HepG2 (cell line): ENCODE data around the gene NDUFB7. TPM values are rescaled to one million over a fixed set of nuclear protein-coding genes. Genes with fewer than 3 reads are reported as not detected.
A peak's percentile ranks its signal among the peaks of the same experiment; 100 is the strongest.

Experiments
- ATAC-seq: fragments of 200-7000 bp; cut with Tn5 transposase; 3 replicates; pipeline ENCODE4 v1.9.1; 2020; ENCODE audit warnings: mild to moderate bottlenecking, moderate library complexity
- BruUV-seq: library from RNA; stranded (reverse); fragments of 400-500 nt; replicated peaks from 2 replicates; lab custom pipeline; 2021; lab: Mats Ljungman, UMichigan
- CTCF ChIA-PET: fragments of 300-600 bp; formaldehyde crosslinking; extraction: SDS; loops from one replicate; lab custom pipeline; 2021; ENCODE audit warnings: low total read pairs, inconsistent platforms, low intra/inter-chr PET ratio; lab: Yijun Ruan, JAX
- POLR2A ChIA-PET: fragments of 350-600 bp; sonication (Branson Sonifier 250); formaldehyde crosslinking; loops from one replicate; lab custom pipeline; 2020; ENCODE audit warnings: antibody characterized with exemption, inconsistent platforms; lab: Yijun Ruan, JAX
- DNase-seq: peaks from one replicate; pipeline ENCODE4 v3.0.0-alpha.2; 2015; ENCODE audit warnings: low spot score
- FAIRE-seq: peaks from 3 replicates; lab custom pipeline; 2011; peaks lifted over from hg19 to GRCh38; lab: Jason Lieb, UNC
- H2AFZ ChIP-seq: one replicate; pipeline ENCODE4 v1.6.1; 2011; ENCODE audit warnings: low read length, inconsistent platforms
- H3K27ac ChIP-seq: fragments of 300-600 bp; 3 replicates; pipeline ENCODE4 v1.8.0; 2011; ENCODE audit warnings: mixed run types, mild to moderate bottlenecking, mixed read lengths, low read length, inconsistent platforms; ENCODE audit not compliant: insufficient read depth; ENCODE audit errors: extremely low read length
- H3K27me3 ChIP-seq, 2 experiments: fragments of 200-600 bp in 1 of 2; 2 replicates in 1 of 2; 3 replicates in 1 of 2; pipeline versions ENCODE4 v1.6.0 to v1.8.0; 2011; ENCODE audit warnings: low read length in 2 of 2, mild to moderate bottlenecking in 2 of 2, moderate library complexity in 2 of 2, inconsistent platforms in 1 of 2; ENCODE audit not compliant: insufficient read depth in 2 of 2, control insufficient read depth in 1 of 2
- H3K36me3 ChIP-seq, 2 experiments: fragments of 200-600 bp in 1 of 2; replicated peaks in 1 of 2; 2 replicates in 1 of 2; 3 replicates in 1 of 2; pipeline versions ENCODE4 v1.5.1 to v1.8.0; 2011; ENCODE audit warnings: low read length in 2 of 2, inconsistent platforms in 1 of 2; ENCODE audit not compliant: insufficient read depth in 2 of 2, control insufficient read depth in 1 of 2
- H3K4me1 ChIP-seq: 2 replicates; pipeline ENCODE4 v1.5.1; 2012; ENCODE audit warnings: low read length, inconsistent platforms; ENCODE audit not compliant: insufficient read depth
- H3K4me2 ChIP-seq: 2 replicates; pipeline ENCODE4 v1.6.0; 2011; ENCODE audit warnings: low read depth, low read length, inconsistent platforms
- H3K4me3 ChIP-seq, 3 experiments: fragments of 200-600 bp in 1 of 3; sonication (generic), shearing (Covaris generic) in 1 of 3; replicated peaks in 1 of 3; 2 replicates each; pipeline ENCODE4 v1.5.1; 2011 to 2016; ENCODE audit warnings: low read length in 3 of 3, inconsistent platforms in 2 of 3, low read depth in 2 of 3, mild to moderate bottlenecking in 2 of 3, control low read depth in 1 of 3, mixed read lengths in 1 of 3; ENCODE audit not compliant: insufficient read depth in 1 of 3
- H3K79me2 ChIP-seq: one replicate; pipeline ENCODE4 v1.6.1; 2011; ENCODE audit warnings: low read length, inconsistent platforms; ENCODE audit not compliant: insufficient read depth
- H3K9ac ChIP-seq: 2 replicates; pipeline ENCODE4 v1.6.0; 2011; ENCODE audit warnings: mild to moderate bottlenecking, low read depth, low read length, inconsistent platforms; ENCODE audit not compliant: insufficient read depth
- H3K9me3 ChIP-seq: 2 replicates; pipeline ENCODE4 v1.5.1; 2012; ENCODE audit warnings: mild to moderate bottlenecking, low read length
- H4K20me1 ChIP-seq: 2 replicates; pipeline ENCODE4 v1.6.0; 2011; ENCODE audit warnings: inconsistent platforms, mild to moderate bottlenecking, low read length, moderate library complexity; ENCODE audit not compliant: insufficient read depth
- CREB1 ChIP-seq, 2 experiments: fragments of 450-650 bp in 1 of 2; IDR thresholded peaks; 2 replicates each; pipeline ENCODE4 v1.6.1; 2016 to 2017; ENCODE audit warnings: control low read depth in 1 of 2, mild to moderate bottlenecking in 1 of 2, missing compliant biosample characterization in 1 of 2, missing genetic modification characterization in 1 of 2
- NKX3-1 ChIP-seq: sonication (generic); formaldehyde crosslinking; IDR thresholded peaks from 2 replicates; pipeline ENCODE4 v1.5.0; 2020; ENCODE audit warnings: missing genetic modification reagents
- NR2F1 ChIP-seq, 2 experiments: fragments of 450-650 bp in 1 of 2; formaldehyde crosslinking in 1 of 2; IDR thresholded peaks; 2 replicates each; pipeline versions ENCODE4 v1.5.0 to v1.6.1; 2016 to 2020; ENCODE audit warnings: mild to moderate bottlenecking in 1 of 2, missing compliant biosample characterization in 1 of 2, missing genetic modification reagents in 1 of 2, moderate library complexity in 1 of 2
- RARA ChIP-seq: IDR thresholded peaks from 2 replicates; pipeline ENCODE4 v1.6.1; 2016; ENCODE audit warnings: missing genetic modification reagents, missing compliant biosample characterization
- SYNCRIP ChIP-seq: fragments of 200-400 bp; formaldehyde crosslinking; IDR thresholded peaks from 2 replicates; pipeline ENCODE4 v1.6.1; 2018; ENCODE audit warnings: mild to moderate bottlenecking, low read depth, low read length; ENCODE audit not compliant: insufficient read depth
- TBX3 ChIP-seq: fragments of 450-650 bp; IDR thresholded peaks from 2 replicates; pipeline ENCODE4 v1.6.1; 2017; ENCODE audit warnings: antibody characterized with exemption, mild to moderate bottlenecking, inconsistent platforms, borderline replicate concordance
- ZMYM3 ChIP-seq: sonication (generic); formaldehyde crosslinking; IDR thresholded peaks from 2 replicates; pipeline ENCODE4 v1.5.1; 2020; ENCODE audit warnings: mild to moderate bottlenecking, missing genetic modification reagents
- ZNF687 ChIP-seq: sonication (generic); formaldehyde crosslinking; IDR thresholded peaks from 2 replicates; pipeline ENCODE4 v1.5.1; 2020; ENCODE audit warnings: mild to moderate bottlenecking, missing genetic modification reagents, moderate library complexity
- ZNF878 ChIP-seq: sonication (generic); formaldehyde crosslinking; IDR thresholded peaks from 2 replicates; pipeline ENCODE4 v1.8.1; 2023; ENCODE audit warnings: mild to moderate bottlenecking, missing genetic modification reagents, moderate library complexity
- WGBS: methylation state at CpG from one replicate; pipeline ENCODE4 v1.1.6; 2017; ENCODE audit warnings: low lambda C conversion rate; 5-methylcytosine and 5-hydroxymethylcytosine counted together
- in situ Hi-C: cut with HindIII; loops from 2 replicates; pipeline ENCODE4 v1.10.0; 2017; ENCODE audit warnings: low pct_unique_long_range_greater_than_20kb; ENCODE audit not compliant: extremely low pct_ligation_motif_present
- intact Hi-C: fragments of 100-400 bp; cut with micrococcal nuclease; formaldehyde crosslinking; loops from one replicate; pipeline ENCODE4 v1.10.0; 2022; ENCODE audit not compliant: unreplicated experiment
- polyA plus RNA-seq, 8 experiments: library from polyadenylated mRNA; depleted of rRNA in 3 of 8; stranded (reverse) in 7 of 8; unstranded in 1 of 8; fragments of >200 nt; fragmentation: Illumina TruSeq in 4 of 8; extraction: Trizol in 4 of 8; gene quantifications; 2 replicates each; pipeline versions ENCODE4 v1.2.1 to v1.2.3, GENCODE V29; 2011 to 2016; ENCODE audit warnings: low read depth in 4 of 8, missing spikeins in 1 of 8, mixed read lengths in 1 of 8; ENCODE audit not compliant: insufficient read depth in 1 of 8
- total RNA-seq, 5 experiments: library from RNA; depleted of rRNA; stranded (reverse); fragments of >200 nt; fragmentation: Illumina TruSeq; extraction: Trizol; gene quantifications; 2 replicates each; pipeline ENCODE4 v1.2.3, GENCODE V29; 2016; ENCODE audit warnings: low read depth in 1 of 5
- TF ChIP-seq, protein P1 (sequence below): sonication (generic); formaldehyde crosslinking; IDR thresholded peaks from 2 replicates; pipeline ENCODE4 v1.9.0; 2022; ENCODE audit warnings: missing genetic modification reagents, mild to moderate bottlenecking, borderline replicate concordance
- TF ChIP-seq, protein P2 (sequence below): sonication (generic); formaldehyde crosslinking; IDR thresholded peaks from 2 replicates; pipeline ENCODE4 v1.8.0; 2022; ENCODE audit warnings: missing genetic modification reagents, mild to moderate bottlenecking, borderline replicate concordance
- TF ChIP-seq, protein P3 (sequence below): fragments of 450-650 bp; IDR thresholded peaks from 2 replicates; pipeline ENCODE4 v1.6.1; 2016

The NDUFB7 gene
- total and polyA plus RNA-seq, 2 of the 13 experiments (the other 11 are each of a cell fraction or from before 2014, with no cell fraction given): 156 to 198 TPM

DNA sequence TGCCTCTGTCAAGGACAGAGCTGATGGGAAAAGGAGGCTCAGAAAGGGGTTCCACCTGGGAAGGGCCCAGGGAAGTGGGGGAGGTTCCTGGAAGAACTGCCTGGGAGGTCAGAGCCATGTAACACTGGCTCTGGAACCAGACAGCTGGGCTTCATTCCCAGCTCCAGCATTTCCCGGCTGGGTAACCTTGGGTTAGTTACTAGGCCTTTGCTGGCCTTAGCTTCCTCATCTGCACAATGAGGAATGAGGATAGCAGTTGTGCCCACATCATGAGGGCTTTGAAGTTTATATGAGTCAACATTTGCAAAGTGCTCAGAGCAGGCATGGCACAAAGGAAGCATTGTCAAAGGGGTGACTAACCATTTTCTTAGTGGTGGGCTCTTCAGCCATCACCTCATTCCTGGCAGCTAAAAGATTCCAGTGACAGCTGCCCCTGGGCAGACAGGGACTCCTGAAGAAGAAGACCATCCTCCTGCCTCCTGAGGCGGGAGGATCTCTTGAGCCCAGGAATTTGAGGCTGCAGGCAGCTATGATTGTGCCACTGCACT is 51.9 kb downstream of the NDUFB7 start:
- Histone ChIP-seq H3K27ac (peak overlapping the region; percentile 97), H4K20me1 (peaks cover 26% of the 10 kb centered on the region), H3K4me3 (peak overlapping the region in 1 of 3 experiments; percentile 70; a peak in 2 of 6 replicates), H2AFZ (no peak overlapping the region), H3K36me3 (peaks cover 9 to 17% of the 10 kb centered on the region in 2 experiments), H3K27me3 (no peaks in the 10 kb centered on the region; a peak in 1 of 5 replicates), H3K9ac (peak overlapping the region; percentile 81), H3K79me2 (peaks cover 31% of the 10 kb centered on the region), H3K9me3 (no peaks in the 10 kb centered on the region), H3K4me1 (peaks cover 60% of the 10 kb centered on the region), H3K4me2 (peak overlapping the region; percentile 75)
- peak; percentile 71 for ATAC-seq
- in situ Hi-C loops (no loop called here), intact Hi-C loops (loop anchor here (1.0 kb wide), 1 partner anchor 9 kb away; the partner anchor contains the start of gene TECR)
- CTCF ChIA-PET: no interaction called here
- FAIRE-seq: peak; percentile 90
- WGBS: 11% methylated on average over 1 of the region's 2 CpGs
- POLR2A ChIA-PET: interaction anchor here (0.9 to 5.8 kb wide), 13 partner anchors 9 to 54 kb away, joined by 3 to 123 read pairs (median 6); partner anchors contain the start of genes GIPC1, NDUFB7 and TECR
- BruUV-seq: no TSS peak
- DNase-seq: peak; percentile 99
- peak; percentile 63; the same call in 1 of the 2 replicates for TF ChIP-seq ZMYM3 (CRISPR knock-in tag)
- TF ChIP-seq TBX3: peak; percentile 25; the same call in 1 of the 2 replicates
- no peak for TF ChIP-seq ZNF878
- TF ChIP-seq, protein P1, sequence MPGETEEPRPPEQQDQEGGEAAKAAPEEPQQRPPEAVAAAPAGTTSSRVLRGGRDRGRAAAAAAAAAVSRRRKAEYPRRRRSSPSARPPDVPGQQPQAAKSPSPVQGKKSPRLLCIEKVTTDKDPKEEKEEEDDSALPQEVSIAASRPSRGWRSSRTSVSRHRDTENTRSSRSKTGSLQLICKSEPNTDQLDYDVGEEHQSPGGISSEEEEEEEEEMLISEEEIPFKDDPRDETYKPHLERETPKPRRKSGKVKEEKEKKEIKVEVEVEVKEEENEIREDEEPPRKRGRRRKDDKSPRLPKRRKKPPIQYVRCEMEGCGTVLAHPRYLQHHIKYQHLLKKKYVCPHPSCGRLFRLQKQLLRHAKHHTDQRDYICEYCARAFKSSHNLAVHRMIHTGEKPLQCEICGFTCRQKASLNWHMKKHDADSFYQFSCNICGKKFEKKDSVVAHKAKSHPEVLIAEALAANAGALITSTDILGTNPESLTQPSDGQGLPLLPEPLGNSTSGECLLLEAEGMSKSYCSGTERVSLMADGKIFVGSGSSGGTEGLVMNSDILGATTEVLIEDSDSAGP: peak; percentile 26; the same call in 1 of the 2 replicates
- TF ChIP-seq, protein P2, sequence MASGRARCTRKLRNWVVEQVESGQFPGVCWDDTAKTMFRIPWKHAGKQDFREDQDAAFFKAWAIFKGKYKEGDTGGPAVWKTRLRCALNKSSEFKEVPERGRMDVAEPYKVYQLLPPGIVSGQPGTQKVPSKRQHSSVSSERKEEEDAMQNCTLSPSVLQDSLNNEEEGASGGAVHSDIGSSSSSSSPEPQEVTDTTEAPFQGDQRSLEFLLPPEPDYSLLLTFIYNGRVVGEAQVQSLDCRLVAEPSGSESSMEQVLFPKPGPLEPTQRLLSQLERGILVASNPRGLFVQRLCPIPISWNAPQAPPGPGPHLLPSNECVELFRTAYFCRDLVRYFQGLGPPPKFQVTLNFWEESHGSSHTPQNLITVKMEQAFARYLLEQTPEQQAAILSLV (CRISPR knock-in tag): 0 out of 2 replicates have a peak, but pooled peaks have one; percentile 55
- TF ChIP-seq ZNF687 (CRISPR knock-in tag): peak; percentile 35; the same call in 1 of the 2 replicates
- TF ChIP-seq, protein P3, sequence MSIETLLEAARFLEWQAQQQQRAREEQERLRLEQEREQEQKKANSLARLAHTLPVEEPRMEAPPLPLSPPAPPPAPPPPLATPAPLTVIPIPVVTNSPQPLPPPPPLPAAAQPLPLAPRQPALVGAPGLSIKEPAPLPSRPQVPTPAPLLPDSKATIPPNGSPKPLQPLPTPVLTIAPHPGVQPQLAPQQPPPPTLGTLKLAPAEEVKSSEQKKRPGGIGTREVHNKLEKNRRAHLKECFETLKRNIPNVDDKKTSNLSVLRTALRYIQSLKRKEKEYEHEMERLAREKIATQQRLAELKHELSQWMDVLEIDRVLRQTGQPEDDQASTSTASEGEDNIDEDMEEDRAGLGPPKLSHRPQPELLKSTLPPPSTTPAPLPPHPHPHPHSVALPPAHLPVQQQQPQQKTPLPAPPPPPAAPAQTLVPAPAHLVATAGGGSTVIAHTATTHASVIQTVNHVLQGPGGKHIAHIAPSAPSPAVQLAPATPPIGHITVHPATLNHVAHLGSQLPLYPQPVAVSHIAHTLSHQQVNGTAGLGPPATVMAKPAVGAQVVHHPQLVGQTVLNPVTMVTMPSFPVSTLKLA: peak; percentile 41; the same call in 1 of the 2 replicates
- TF ChIP-seq NKX3-1 (CRISPR knock-in tag): 0 out of 2 replicates have a peak, but pooled peaks have one; percentile 9
- TF ChIP-seq CREB1 (IDR thresholded peaks at IDR 0.05): no peak; the same call in 1 of the 2 replicates
- peak; percentile 39 for TF ChIP-seq CREB1 (CRISPR knock-in tag; IDR thresholded peaks at IDR 0.05)
- peak; percentile 86 for TF ChIP-seq RARA (CRISPR knock-in tag)
- no peak for TF ChIP-seq SYNCRIP
- TF ChIP-seq NR2F1 (CRISPR knock-in tag; IDR thresholded peaks at IDR 0.05): peak in 1 of 2 experiments; percentile 6; a peak in 1 of 4 replicates
